Esophagus squamous epithelium (tissue), 4 donors: ENCODE data around the gene ARL17B.
"Not testable (repeated sequence)": the region's sequence is repeated elsewhere in the genome, so short reads cannot be mapped to it uniquely, and the experiment has no call there.

Source experiments
- POLR2A ChIP-seq, 4 donors: fragments of 450-650 bp; IDR thresholded peaks; one replicate each; pipeline ENCODE4 v1.6.1; 2017; ENCODE audit warnings: antibody characterized with exemption in 4 of 4, mild to moderate bottlenecking in 4 of 4, moderate library complexity in 3 of 4
- TF ChIP-seq, protein P1 (sequence below), 6 experiments: fragments of 450-650 bp in 4 of 6; fragments of 200-600 bp in 2 of 6; sonication (generic) in 2 of 6; IDR thresholded peaks; one replicate each; pipeline ENCODE4 v1.5.1; 2016 to 2019; ENCODE audit warnings: antibody characterized with exemption in 6 of 6, mild to moderate bottlenecking in 4 of 6, moderate library complexity in 4 of 6

DNA sequence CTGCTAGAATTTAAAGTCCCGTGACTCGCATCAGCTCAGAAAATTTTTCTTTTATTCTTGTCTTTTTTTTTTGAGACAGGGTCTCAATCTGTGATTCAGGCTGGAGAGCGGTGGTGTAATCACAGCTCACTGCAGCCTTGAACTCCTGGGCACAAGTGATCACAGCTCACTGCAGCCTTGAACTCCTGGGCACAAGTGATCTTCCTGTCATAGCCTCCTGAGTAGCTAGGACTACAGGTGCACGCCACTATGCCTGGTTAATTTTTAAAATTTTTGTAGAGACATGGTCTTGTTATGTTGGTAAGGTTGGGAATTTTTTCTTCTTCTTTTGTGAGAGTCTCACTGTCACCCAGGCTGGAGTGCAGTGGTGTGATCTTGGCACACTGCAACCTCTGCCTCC lies 80.2 kb downstream of the ARL17B start:
- TF ChIP-seq, protein P1, sequence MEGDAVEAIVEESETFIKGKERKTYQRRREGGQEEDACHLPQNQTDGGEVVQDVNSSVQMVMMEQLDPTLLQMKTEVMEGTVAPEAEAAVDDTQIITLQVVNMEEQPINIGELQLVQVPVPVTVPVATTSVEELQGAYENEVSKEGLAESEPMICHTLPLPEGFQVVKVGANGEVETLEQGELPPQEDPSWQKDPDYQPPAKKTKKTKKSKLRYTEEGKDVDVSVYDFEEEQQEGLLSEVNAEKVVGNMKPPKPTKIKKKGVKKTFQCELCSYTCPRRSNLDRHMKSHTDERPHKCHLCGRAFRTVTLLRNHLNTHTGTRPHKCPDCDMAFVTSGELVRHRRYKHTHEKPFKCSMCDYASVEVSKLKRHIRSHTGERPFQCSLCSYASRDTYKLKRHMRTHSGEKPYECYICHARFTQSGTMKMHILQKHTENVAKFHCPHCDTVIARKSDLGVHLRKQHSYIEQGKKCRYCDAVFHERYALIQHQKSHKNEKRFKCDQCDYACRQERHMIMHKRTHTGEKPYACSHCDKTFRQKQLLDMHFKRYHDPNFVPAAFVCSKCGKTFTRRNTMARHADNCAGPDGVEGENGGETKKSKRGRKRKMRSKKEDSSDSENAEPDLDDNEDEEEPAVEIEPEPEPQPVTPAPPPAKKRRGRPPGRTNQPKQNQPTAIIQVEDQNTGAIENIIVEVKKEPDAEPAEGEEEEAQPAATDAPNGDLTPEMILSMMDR (IDR thresholded peaks at IDR 0.05), result not testable (repeated sequence)
- not testable (repeated sequence) for TF ChIP-seq POLR2A (IDR thresholded peaks at IDR 0.05)
